Lower lobe of right lung (tissue), 2 donors: ENCODE measurements around the gene PLK3. TPM values are rescaled to one million over a fixed set of nuclear protein-coding genes. Genes with fewer than 3 reads are reported as not detected.

Experiments
- ATAC-seq, 2 donors: fragments of 200-7000 bp; cut with Tn5 transposase; one replicate each; pipeline ENCODE4 v1.9.1; 2020 to 2022; ENCODE audit warnings: mild to moderate bottlenecking in 2 of 2, moderate library complexity in 2 of 2
- DNase-seq: peaks from one replicate; pipeline ENCODE4 v3.0.0-alpha.2; 2020
- H3K27ac ChIP-seq: fragments of 200-600 bp; one replicate; pipeline ENCODE4 v1.8.0; 2022
- H3K27me3 ChIP-seq: fragments of 200-600 bp; one replicate; pipeline ENCODE4 v1.8.0; 2022; ENCODE audit warnings: low read depth
- H3K36me3 ChIP-seq: fragments of 200-600 bp; one replicate; pipeline ENCODE4 v1.8.0; 2022; ENCODE audit warnings: mild to moderate bottlenecking
- H3K4me1 ChIP-seq: fragments of 200-600 bp; one replicate; pipeline ENCODE4 v1.8.0; 2022
- H3K4me3 ChIP-seq: fragments of 200-600 bp; one replicate; pipeline ENCODE4 v1.8.0; 2022; ENCODE audit warnings: mild to moderate bottlenecking
- H3K9me3 ChIP-seq: fragments of 200-600 bp; one replicate; pipeline ENCODE4 v1.8.0; 2022
- intact Hi-C: fragments of 100-400 bp; cut with DNase I; formaldehyde crosslinking; loops from one replicate; pipeline ENCODE4 v1.11.0; 2022
- total RNA-seq: library from RNA; stranded (reverse); fragmentation: NEBNext Ultra II Directional; extraction: Animal tissue kit (Norgen Biotek cat#: 25700); gene quantifications from one replicate; pipeline ENCODE4 v1.2.1, GENCODE V29; 2021
- TF ChIP-seq, protein P1 (sequence below): fragments of 200-600 bp; IDR thresholded peaks from one replicate; pipeline ENCODE4 v1.8.0; 2022; ENCODE audit warnings: antibody characterized with exemption, mild to moderate bottlenecking
- donor health status: DM: no; HTN: yes; CAD: no; lungs with severe emphysema.

Gene PLK3
- total RNA-seq, 1 donor from 2014 or later, result 27.7 TPM

DNA sequence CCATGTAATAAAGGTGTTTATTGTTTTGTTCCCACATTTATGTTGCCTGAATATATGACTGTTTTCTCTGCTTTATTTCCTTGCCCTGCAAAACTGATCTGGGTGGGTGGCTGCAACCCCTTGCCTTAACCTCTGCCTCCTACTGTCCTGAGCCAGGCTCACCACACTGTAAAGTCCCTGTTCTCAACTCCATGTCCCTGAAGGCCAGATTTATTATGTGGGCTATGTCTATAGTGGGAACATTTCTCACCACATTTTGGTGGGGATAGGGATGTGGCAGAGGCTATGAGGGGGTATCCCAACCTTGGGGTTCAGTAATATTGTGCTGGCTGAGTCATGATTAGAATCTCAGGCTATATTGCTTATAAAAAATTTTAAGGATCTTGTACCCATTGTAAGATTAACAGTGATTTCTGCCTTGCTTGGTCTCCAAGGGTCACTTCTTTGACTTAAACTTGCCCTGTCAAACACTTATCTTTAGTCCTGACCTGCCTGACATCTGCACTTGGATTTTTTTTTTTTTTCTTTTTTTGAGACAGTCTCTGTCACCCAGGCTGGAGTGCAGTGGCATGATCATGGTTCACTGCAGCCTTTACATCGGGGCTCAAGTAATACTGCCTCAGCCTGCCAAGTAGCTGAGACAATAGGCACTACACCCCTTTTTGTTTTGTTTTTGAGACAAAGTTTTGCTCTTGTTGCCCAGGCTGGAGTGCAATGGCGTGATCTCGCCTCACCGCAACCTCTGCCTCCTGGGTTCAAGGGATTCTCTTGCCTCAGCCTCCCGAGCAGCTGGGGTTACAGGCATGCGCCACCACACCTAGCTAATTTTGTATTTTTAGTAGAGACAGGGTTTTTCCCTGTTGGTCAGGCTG, 21.2 kb upstream of the PLK3 start:
- peaks cover 38% of the 10 kb centered on the region for H3K4me1 ChIP-seq
- H3K27ac ChIP-seq, result no peak overlapping the region
- ATAC-seq (no peak), DNase-seq (no peak)
- no peaks in the 10 kb centered on the region for H3K9me3 ChIP-seq
- H3K4me3 ChIP-seq, result no peak overlapping the region
- TF ChIP-seq, protein P1, sequence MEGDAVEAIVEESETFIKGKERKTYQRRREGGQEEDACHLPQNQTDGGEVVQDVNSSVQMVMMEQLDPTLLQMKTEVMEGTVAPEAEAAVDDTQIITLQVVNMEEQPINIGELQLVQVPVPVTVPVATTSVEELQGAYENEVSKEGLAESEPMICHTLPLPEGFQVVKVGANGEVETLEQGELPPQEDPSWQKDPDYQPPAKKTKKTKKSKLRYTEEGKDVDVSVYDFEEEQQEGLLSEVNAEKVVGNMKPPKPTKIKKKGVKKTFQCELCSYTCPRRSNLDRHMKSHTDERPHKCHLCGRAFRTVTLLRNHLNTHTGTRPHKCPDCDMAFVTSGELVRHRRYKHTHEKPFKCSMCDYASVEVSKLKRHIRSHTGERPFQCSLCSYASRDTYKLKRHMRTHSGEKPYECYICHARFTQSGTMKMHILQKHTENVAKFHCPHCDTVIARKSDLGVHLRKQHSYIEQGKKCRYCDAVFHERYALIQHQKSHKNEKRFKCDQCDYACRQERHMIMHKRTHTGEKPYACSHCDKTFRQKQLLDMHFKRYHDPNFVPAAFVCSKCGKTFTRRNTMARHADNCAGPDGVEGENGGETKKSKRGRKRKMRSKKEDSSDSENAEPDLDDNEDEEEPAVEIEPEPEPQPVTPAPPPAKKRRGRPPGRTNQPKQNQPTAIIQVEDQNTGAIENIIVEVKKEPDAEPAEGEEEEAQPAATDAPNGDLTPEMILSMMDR, result no peak
- H3K27me3 ChIP-seq, result no peaks in the 10 kb centered on the region
- intact Hi-C loops, result no loop called here
- peaks cover 55% of the 10 kb centered on the region for H3K36me3 ChIP-seq

DNA sequence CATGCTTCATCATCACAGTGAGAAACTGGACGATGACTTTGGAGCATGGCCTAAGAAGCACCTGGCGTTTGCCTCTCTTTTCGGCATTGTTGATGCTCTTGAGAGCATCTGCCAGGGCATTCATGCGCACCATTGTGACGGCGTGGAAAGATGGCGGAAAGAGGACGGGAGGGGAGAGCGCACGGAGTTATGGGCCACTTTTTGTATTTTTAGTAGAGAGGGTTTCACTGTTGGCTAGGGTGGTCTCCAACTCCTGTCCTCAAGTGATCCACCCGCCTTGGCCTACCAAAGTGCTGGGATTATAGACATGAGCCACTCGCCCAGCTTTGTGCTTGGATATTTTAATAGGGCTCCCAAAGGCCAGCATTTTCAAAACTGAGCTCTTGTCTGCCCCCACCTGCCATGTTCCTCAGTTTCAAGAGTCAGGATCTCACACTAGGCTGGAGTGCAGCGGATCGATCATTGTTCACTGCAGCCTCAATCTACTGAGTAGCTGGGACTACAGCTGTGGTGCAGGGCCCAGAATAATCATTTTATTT, 19.5 kb upstream of the PLK3 start:
- ATAC-seq, result no peak
- H3K4me3 ChIP-seq, result no peak overlapping the region
- peaks cover 47% of the 10 kb centered on the region for H3K4me1 ChIP-seq
- H3K9me3 ChIP-seq, result no peaks in the 10 kb centered on the region
- intact Hi-C loops, result no loop called here
- H3K27ac ChIP-seq, result no peak overlapping the region
- H3K36me3 ChIP-seq, result peaks cover 55% of the 10 kb centered on the region
- TF ChIP-seq, protein P1, result no peak
- H3K27me3 ChIP-seq, result no peaks in the 10 kb centered on the region
- DNase-seq, result no peak

DNA sequence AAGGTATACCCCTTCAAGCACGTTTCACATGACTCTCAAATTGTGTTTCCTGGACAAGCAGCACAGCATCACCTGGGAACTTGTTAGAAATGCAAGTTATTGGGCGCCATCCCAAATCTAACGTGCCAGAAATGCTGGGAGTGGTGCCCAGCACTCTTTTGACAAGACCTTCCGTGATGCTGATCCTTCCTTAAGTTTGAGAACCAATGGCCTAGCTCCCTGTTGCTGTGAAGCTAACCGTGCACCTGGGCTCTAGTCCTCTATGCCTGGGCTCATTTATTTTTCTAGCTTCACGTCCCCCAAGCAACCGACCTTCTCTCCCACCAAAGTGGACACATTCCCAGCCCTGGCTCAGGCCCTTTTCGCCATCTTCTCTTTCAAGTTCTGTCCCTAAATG, 16.5 kb upstream of the PLK3 start:
- intact Hi-C loops, result no loop called here
- H3K4me1 ChIP-seq, result peaks cover 35% of the 10 kb centered on the region
- TF ChIP-seq, protein P1, result no peak
- no peak for DNase-seq
- H3K27me3 ChIP-seq, result no peaks in the 10 kb centered on the region
- peak overlapping the region; percentile 56 for H3K4me3 ChIP-seq
- no peaks in the 10 kb centered on the region for H3K9me3 ChIP-seq
- H3K27ac ChIP-seq, result peak overlapping the region; percentile 46
- no peak for ATAC-seq
- peaks cover 30% of the 10 kb centered on the region for H3K36me3 ChIP-seq

DNA sequence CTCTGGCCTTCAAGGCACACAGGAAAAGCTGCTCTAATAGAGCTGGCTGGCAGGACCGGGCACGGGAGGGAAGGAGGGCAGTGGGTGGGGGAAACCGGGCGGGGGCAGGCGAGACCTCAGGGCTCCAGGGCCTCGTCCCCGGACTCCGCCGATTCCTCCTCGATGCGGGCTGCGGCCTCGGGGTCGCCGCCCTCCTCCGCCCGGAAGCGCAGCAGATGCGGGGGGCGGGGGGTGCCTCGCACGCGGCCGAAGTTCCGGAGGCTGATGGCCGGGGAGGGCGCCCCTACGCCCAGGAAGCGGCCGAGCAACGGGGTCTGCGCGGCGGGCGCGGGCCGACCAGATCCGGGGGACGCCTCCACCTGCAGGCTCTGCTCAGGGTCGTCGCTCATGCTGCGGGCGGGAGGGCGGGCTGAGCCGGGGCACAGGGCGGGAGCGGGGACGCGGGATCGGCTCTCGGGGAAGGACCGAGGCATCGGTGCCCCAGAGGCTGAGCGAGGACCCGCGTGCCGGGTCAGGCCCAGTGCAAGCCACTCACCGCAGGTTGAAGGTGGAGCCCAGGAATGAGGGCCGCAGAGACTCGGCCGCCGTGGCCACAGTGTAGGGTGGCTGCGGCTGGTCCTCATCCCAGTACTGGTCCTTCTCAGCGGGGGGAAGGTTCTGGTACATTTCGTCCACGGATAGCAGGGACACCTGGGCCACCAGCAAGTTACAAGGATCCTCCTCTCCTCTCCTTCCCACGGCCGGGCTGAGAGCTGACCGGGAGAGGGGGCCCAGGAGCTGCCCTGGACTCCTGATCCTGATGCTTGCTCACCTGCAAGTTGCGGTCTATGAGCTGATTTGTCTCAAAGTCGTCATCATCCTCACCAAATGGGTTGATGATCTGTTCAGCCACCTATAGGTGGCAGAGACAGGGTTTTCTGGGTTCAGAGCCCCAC, 15.8 kb upstream of the PLK3 start:
- no peaks in the 10 kb centered on the region for H3K9me3 ChIP-seq
- no peaks in the 10 kb centered on the region for H3K27me3 ChIP-seq
- peaks cover 35% of the 10 kb centered on the region for H3K4me1 ChIP-seq
- peak overlapping the region; percentile 56 for H3K4me3 ChIP-seq
- DNase-seq (no peak), ATAC-seq (peak; percentile 42 to 44)
- H3K27ac ChIP-seq, result peak overlapping the region; percentile 46
- peaks cover 24% of the 10 kb centered on the region for H3K36me3 ChIP-seq
- intact Hi-C loops, result no loop called here
- TF ChIP-seq, protein P1, result no peak

DNA sequence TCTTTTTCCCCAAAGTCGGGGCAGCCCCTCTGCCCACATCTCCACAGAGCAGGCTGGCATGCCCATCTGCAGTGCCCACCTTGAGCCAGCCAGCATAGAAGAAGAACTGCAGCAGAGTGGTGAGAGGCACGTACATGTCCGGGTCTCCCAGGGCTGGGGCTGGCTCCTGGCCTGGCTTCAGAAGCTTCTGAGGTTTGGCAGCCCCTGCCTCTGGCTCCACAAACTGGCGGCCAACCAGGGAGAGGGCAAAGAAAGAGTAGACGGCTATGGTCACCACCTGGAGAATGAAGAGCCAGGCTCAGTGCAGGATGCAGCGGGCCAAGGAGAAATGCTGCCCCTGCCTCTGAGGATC, 15.2 kb upstream of the PLK3 start:
- Histone ChIP-seq H3K4me1 (peaks cover 35% of the 10 kb centered on the region), H3K36me3 (peaks cover 17% of the 10 kb centered on the region), H3K27me3 (no peaks in the 10 kb centered on the region), H3K4me3 (no peak overlapping the region), H3K27ac (no peak overlapping the region), H3K9me3 (no peaks in the 10 kb centered on the region)
- DNase-seq (peak; percentile 33), ATAC-seq (no peak)
- intact Hi-C loops, result no loop called here
- TF ChIP-seq, protein P1, result no peak
